Bronchial epithelial cell (primary cell): ENCODE data around the gene THNSL1. TPM values are rescaled to one million over a fixed set of nuclear protein-coding genes. Genes with fewer than 3 reads are reported as not detected.
A peak's percentile ranks its signal among the peaks of the same experiment; 100 is the strongest.

Experiments used
- DNase-seq: peaks from one replicate; pipeline ENCODE4 v3.0.0-alpha.2; 2010; ENCODE audit warnings: low read depth
- FAIRE-seq: peaks from 2 replicates; lab custom pipeline; 2011; peaks lifted over from hg19 to GRCh38; lab: Jason Lieb, UNC
- H3K27me3 ChIP-seq: 2 replicates; pipeline ENCODE4 v1.5.1; 2011; ENCODE audit warnings: low read length; ENCODE audit not compliant: control insufficient read depth, insufficient read depth
- H3K36me3 ChIP-seq: 2 replicates; pipeline ENCODE4 v1.5.1; 2011; ENCODE audit warnings: low read length; ENCODE audit not compliant: control insufficient read depth, insufficient read depth
- H3K4me3 ChIP-seq: 2 replicates; pipeline ENCODE4 v1.5.1; 2011; ENCODE audit warnings: mild to moderate bottlenecking, low read depth, low read length, control low read depth
- CTCF ChIP-seq: IDR thresholded peaks from 2 replicates; pipeline ENCODE4 v1.5.1; 2011; ENCODE audit warnings: mild to moderate bottlenecking, moderate library complexity, low read length, control low read depth, inconsistent platforms; ENCODE audit not compliant: insufficient read depth, severe bottlenecking
- total RNA-seq: library from RNA; depleted of rRNA; stranded (reverse); fragments of >200 nt; gene quantifications from 2 replicates; pipeline ENCODE4 v1.2.1, GENCODE V29; 2014

THNSL1 gene
- total RNA-seq, 1 donor from 2014 or later: 5.0 TPM

- H3K27me3 ChIP-seq: no peaks in the 10 kb centered on the region
- FAIRE-seq: no peak
- TF ChIP-seq CTCF: no peak
These were observed 33.3 kb upstream of the THNSL1 start for GRCh38 chr10:24983130-24983529.

DNA sequence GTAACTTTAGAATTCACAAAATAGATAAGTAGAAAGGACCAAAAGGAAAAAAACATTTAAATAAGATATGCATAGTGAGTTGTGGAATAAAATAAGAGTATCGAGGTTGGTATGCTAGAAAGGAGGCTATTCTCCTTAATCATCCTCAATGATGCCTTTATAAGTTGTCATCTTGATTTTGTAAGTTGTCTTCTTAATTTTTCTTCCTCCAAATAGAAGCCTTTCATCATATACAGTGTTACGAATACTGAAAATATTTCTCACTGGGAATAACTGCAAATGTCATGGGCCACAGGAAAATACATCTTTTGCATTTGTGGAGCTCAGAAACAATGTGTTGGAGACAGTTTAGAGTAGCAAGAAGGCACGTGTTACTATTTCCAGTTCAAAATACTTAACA lies 32.5 kb upstream of the THNSL1 start:
- DNase-seq (no peak), FAIRE-seq (no peak)
- TF ChIP-seq CTCF: no peak
- H3K36me3 ChIP-seq: no peaks in the 10 kb centered on the region
- H3K27me3 ChIP-seq: no peaks in the 10 kb centered on the region
- no peak overlapping the region for H3K4me3 ChIP-seq

More at GRCh38 chr10:24983130-24983529, 33.3 kb upstream of the THNSL1 start:
- Histone ChIP-seq H3K4me3 (no peak overlapping the region), H3K36me3 (no peaks in the 10 kb centered on the region)
- DNase-seq: no peak

DNA sequence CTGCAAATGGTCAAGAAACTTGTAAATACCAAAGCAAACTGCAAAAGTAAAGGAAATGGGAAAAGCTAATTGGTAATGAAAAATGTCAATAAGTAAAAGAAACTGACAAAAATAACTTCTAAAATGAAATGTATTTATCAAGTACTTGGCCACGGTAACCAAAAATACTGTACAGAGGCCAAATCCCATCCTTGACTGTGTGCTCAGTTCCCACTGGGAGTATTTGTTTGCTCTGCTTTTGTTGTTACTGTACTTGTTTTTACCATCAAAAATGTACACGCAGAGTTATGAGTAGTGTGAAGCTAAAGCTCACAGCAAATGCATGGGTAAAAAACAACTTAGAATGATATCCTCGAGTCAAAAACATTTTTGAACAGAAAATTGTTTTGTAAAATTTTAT lies 31.5 kb upstream of the THNSL1 start:
- Histone ChIP-seq H3K4me3 (no peak overlapping the region), H3K27me3 (no peaks in the 10 kb centered on the region), H3K36me3 (no peaks in the 10 kb centered on the region)
- no peak for DNase-seq
- no peak for TF ChIP-seq CTCF
- no peak for FAIRE-seq

GRCh38 chr10:24988831-24989640 lies 27.4 kb upstream of the THNSL1 start:
- FAIRE-seq (no peak), DNase-seq (no peak)
- TF ChIP-seq CTCF: no peak
- Histone ChIP-seq H3K36me3 (no peaks in the 10 kb centered on the region), H3K27me3 (no peaks in the 10 kb centered on the region), H3K4me3 (no peak overlapping the region)

DNA sequence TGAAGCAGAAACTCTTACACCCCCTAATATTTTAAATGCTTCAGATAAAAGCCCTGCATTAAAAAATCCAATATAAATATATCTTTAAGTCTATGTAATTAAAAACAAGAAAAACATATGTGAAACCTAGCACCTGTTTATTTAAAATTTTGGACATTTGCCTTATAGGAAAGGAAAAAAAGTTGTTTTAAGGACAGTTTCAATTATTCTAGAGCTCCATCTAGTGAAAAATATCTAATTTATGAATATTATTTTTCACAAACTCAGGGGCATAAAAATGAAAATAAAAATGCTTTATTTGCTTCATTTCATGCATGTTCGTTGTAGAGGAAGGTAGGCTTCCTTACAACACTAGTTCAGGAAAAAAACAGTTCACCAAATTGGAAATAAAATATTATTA lies 26.5 kb upstream of the THNSL1 start:
- Histone ChIP-seq H3K36me3 (no peaks in the 10 kb centered on the region), H3K27me3 (no peaks in the 10 kb centered on the region), H3K4me3 (no peak overlapping the region)
- TF ChIP-seq CTCF: no peak
- FAIRE-seq: no peak
- DNase-seq: peak; percentile 10
